IMR-90 (cell line): ENCODE data around the gene MAP3K9.

Experiments
- CHD1 ChIP-seq: IDR thresholded peaks from 2 replicates; pipeline ENCODE4 v1.6.1; 2012; ENCODE audit warnings: low read depth, low read length, improper control_type of control experiment
- CTCF ChIP-seq: conservative IDR thresholded peaks from 2 replicates; pipeline ENCODE4 v1.5.1; 2012; ENCODE audit warnings: mild to moderate bottlenecking, low read depth, low read length, improper control_type of control experiment
- POLR2A ChIP-seq: IDR thresholded peaks from 2 replicates; pipeline ENCODE4 v1.6.1; 2012; ENCODE audit warnings: mild to moderate bottlenecking, low read depth, low read length
- RFX5 ChIP-seq: IDR thresholded peaks from 2 replicates; pipeline ENCODE4 v1.8.0; 2012; ENCODE audit warnings: low read depth, mild to moderate bottlenecking, low read length, moderate library complexity

- TF ChIP-seq POLR2A: no peak
- TF ChIP-seq CTCF: no peak
- no peak for TF ChIP-seq RFX5
- no peak for TF ChIP-seq CHD1
Observed at GRCh38 chr14:70718383-70719118, 90.8 kb downstream of the MAP3K9 start.
